ENCODE measurements around the gene TAPBPL.
A peak's percentile ranks its signal among the peaks of the same experiment; 100 is the strongest.
"Not testable (repeated sequence)": the region's sequence is repeated elsewhere in the genome, so short reads cannot be mapped to it uniquely, and the experiment has no call there.

TAPBPL gene

GRCh38 chr12:6463858-6464257, 12.0 kb downstream of the TAPBPL start:
- no peak for DNase-seq

- DNase-seq: no peak
Observed at GRCh38 chr12:6464531-6464930, 12.7 kb downstream of the TAPBPL start.

GRCh38 chr12:6465467-6466183, 13.8 kb downstream of the TAPBPL start:
- no peak for DNase-seq

- no peak for DNase-seq
Observed at GRCh38 chr12:6466184-6466573, 14.3 kb downstream of the TAPBPL start.

- not testable (repeated sequence) for DNase-seq
Observed at GRCh38 chr12:6466751-6467150, 14.9 kb downstream of the TAPBPL start.

GRCh38 chr12:6467571-6468282, 15.9 kb downstream of the TAPBPL start:
- DNase-seq: not testable (repeated sequence)

- no peak for DNase-seq
Observed at GRCh38 chr12:6468283-6468575, 16.4 kb downstream of the TAPBPL start.

GRCh38 chr12:6469092-6469491, 17.2 kb downstream of the TAPBPL start:
- no peak for DNase-seq

GRCh38 chr12:6469609-6470374, 17.9 kb downstream of the TAPBPL start:
- no peak for DNase-seq

- DNase-seq: peak; percentile 91
Observed at GRCh38 chr12:6470375-6471163, 18.7 kb downstream of the TAPBPL start, which contains the start of gene VAMP1. TSS of gene VAMP1 (minus strand) at chr12:6470677. CDS start at chr12:6470531, 146 bp downstream.

GRCh38 chr12:6471989-6472360, 20.1 kb downstream of the TAPBPL start:
- DNase-seq: no peak

GRCh38 chr12:6472491-6472890, 20.6 kb downstream of the TAPBPL start:
- no peak for DNase-seq

GRCh38 chr12:6475233-6475975, 23.6 kb downstream of the TAPBPL start:
- not testable (repeated sequence) for DNase-seq

- DNase-seq: no peak
Observed at GRCh38 chr12:6476489-6476888, 24.6 kb downstream of the TAPBPL start.

- not testable (repeated sequence) for DNase-seq
Observed at GRCh38 chr12:6477601-6478377, 25.9 kb downstream of the TAPBPL start.

- DNase-seq: no peak
Observed at GRCh38 chr12:6478416-6478815, 26.6 kb downstream of the TAPBPL start.

- DNase-seq: no peak
Observed at GRCh38 chr12:6488240-6488639, 36.4 kb downstream of the TAPBPL start.

- no peak for DNase-seq
Observed at GRCh38 chr12:6489449-6489848, 37.6 kb downstream of the TAPBPL start.

- not testable (repeated sequence) for DNase-seq
Observed at GRCh38 chr12:6490673-6491072, 38.8 kb downstream of the TAPBPL start.

- DNase-seq: peak; percentile 95
Observed at GRCh38 chr12:6492838-6493496, 41.1 kb downstream of the TAPBPL start, which contains the start of gene MRPL51. TSS of gene MRPL51 (minus strand) at chr12:6493262. CDS start at chr12:6493136, 126 bp downstream.
